NCI-H187 (cell line): Measurements from ENCODE around the gene TARS3.
A peak's percentile ranks its signal among the peaks of the same experiment; 100 is the strongest.
"Not testable (repeated sequence)": the region's sequence is repeated elsewhere in the genome, so short reads cannot be mapped to it uniquely, and the experiment has no call there.

Experiments
- DNase-seq, 2 experiments: peaks; one replicate each; lab custom pipeline; 2025; lab: John Stamatoyannopoulos, UW

Gene TARS3

GRCh38 chr15:101723874-101724674 is at the start of gene TARS3:
TSS of gene TARS3 (minus strand) at chr15:101724473. CDS start at chr15:101724387, 86 bp downstream.
- peak; percentile 96 to 97 for DNase-seq

GRCh38 chr15:101773496-101774100 is 49.3 kb upstream of the TARS3 start:
- DNase-seq, result peak in 1 of 2 experiments; percentile 5

GRCh38 chr15:101772921-101773320 is 48.6 kb upstream of the TARS3 start:
- no peak for DNase-seq

GRCh38 chr15:101767083-101767640 is 42.9 kb upstream of the TARS3 start:
- not testable (repeated sequence) for DNase-seq

GRCh38 chr15:101765772-101766456 is 41.6 kb upstream of the TARS3 start:
- no peak for DNase-seq

GRCh38 chr15:101765340-101765671 is 41.0 kb upstream of the TARS3 start:
- DNase-seq, result not testable (repeated sequence)

- DNase-seq, result not testable (repeated sequence)
Measured at GRCh38 chr15:101764669-101765339, 40.5 kb upstream of the TARS3 start.

GRCh38 chr15:101746716-101747082 is 22.4 kb upstream of the TARS3 start:
- not testable (repeated sequence) for DNase-seq

- not testable (repeated sequence) for DNase-seq
Measured at GRCh38 chr15:101734837-101735236, 10.6 kb upstream of the TARS3 start.

GRCh38 chr15:101733545-101733944 is 9.3 kb upstream of the TARS3 start:
- no peak for DNase-seq

- DNase-seq, result no peak
Measured at GRCh38 chr15:101732772-101733171, 8.5 kb upstream of the TARS3 start.

GRCh38 chr15:101731746-101732145 is 7.5 kb upstream of the TARS3 start:
- DNase-seq, result no peak

GRCh38 chr15:101727186-101727585 is 2.9 kb upstream of the TARS3 start:
- DNase-seq, result no peak

GRCh38 chr15:101725073-101725472 is 800 bp upstream of the TARS3 start:
- DNase-seq, result no peak

- DNase-seq, result no peak
Measured at GRCh38 chr15:101724675-101725005, 367 bp upstream of the TARS3 start.

GRCh38 chr15:101723171-101723873 is 951 bp downstream of the TARS3 start:
- peak; percentile 27 to 35 for DNase-seq

- DNase-seq, result no peak
Measured at GRCh38 chr15:101718896-101719295, 5.4 kb downstream of the TARS3 start.

- DNase-seq, result no peak
Measured at GRCh38 chr15:101712078-101712477, 12.2 kb downstream of the TARS3 start.

- DNase-seq, result no peak
Measured at GRCh38 chr15:101710806-101711205, 13.5 kb downstream of the TARS3 start.

GRCh38 chr15:101709466-101709865 is 14.8 kb downstream of the TARS3 start:
- DNase-seq, result no peak

GRCh38 chr15:101707983-101708382 is 16.3 kb downstream of the TARS3 start:
- DNase-seq, result no peak

GRCh38 chr15:101702077-101702476 is 22.2 kb downstream of the TARS3 start:
- no peak for DNase-seq
